Smooth muscle cell (in vitro differentiated cells): ENCODE measurements around the gene OR1L8. TPM values are rescaled to one million over a fixed set of nuclear protein-coding genes. Genes with fewer than 3 reads are reported as not detected.

Source experiments
- DNase-seq: peaks from one replicate; lab custom pipeline; 2025; ENCODE audit not compliant: unreplicated experiment; lab: John Stamatoyannopoulos, UW
- H2AFZ ChIP-seq: fragments of 200-600 bp; sonication (generic); 2 replicates; pipeline ENCODE4 v1.6.0; 2016; ENCODE audit warnings: antibody characterized with exemption, low read depth, mild to moderate bottlenecking
- H3F3A ChIP-seq: fragments of 200-600 bp; sonication (generic); 2 replicates; pipeline ENCODE4 v1.6.0; 2017; ENCODE audit warnings: antibody characterized with exemption, low read depth
- H3K27ac ChIP-seq: fragments of 200-600 bp; sonication (generic); 2 replicates; pipeline ENCODE4 v1.5.1; 2016; ENCODE audit warnings: low read depth, mild to moderate bottlenecking
- H3K27me3 ChIP-seq: fragments of 200-600 bp; sonication (generic); 2 replicates; pipeline ENCODE4 v1.6.1; 2016; ENCODE audit warnings: low read depth, mild to moderate bottlenecking
- H3K36me3 ChIP-seq: fragments of 200-600 bp; sonication (generic); 2 replicates; pipeline ENCODE4 v1.5.1; 2016; ENCODE audit warnings: low read depth
- H3K4me1 ChIP-seq: fragments of 200-600 bp; sonication (generic); 2 replicates; pipeline ENCODE4 v1.5.1; 2016; ENCODE audit warnings: low read depth
- H3K4me2 ChIP-seq: fragments of 200-600 bp; sonication (generic); 2 replicates; pipeline ENCODE4 v1.6.0; 2016; ENCODE audit warnings: mild to moderate bottlenecking
- H3K4me3 ChIP-seq: fragments of 200-600 bp; sonication (generic); 2 replicates; pipeline ENCODE4 v1.5.1; 2016; ENCODE audit warnings: mild to moderate bottlenecking
- H3K79me2 ChIP-seq: fragments of 200-600 bp; sonication (generic); 2 replicates; pipeline ENCODE4 v1.6.0; 2016; ENCODE audit warnings: low read depth, mild to moderate bottlenecking
- H3K9ac ChIP-seq: fragments of 200-600 bp; sonication (generic); 2 replicates; pipeline ENCODE4 v1.6.0; 2016; ENCODE audit warnings: low read depth
- H3K9me3 ChIP-seq: fragments of 200-600 bp; sonication (generic); replicated peaks from 2 replicates; pipeline ENCODE4 v1.5.1; 2016; ENCODE audit warnings: low read depth
- H4K20me1 ChIP-seq: fragments of 200-600 bp; sonication (generic); 2 replicates; pipeline ENCODE4 v1.6.0; 2016; ENCODE audit warnings: low read depth
- CTCF ChIP-seq: fragments of 200-600 bp; sonication (generic); IDR thresholded peaks from 2 replicates; pipeline ENCODE4 v1.5.1; 2017; ENCODE audit warnings: borderline replicate concordance, mild to moderate bottlenecking, antibody characterized with exemption; ENCODE audit not compliant: insufficient read depth, poor library complexity, severe bottlenecking
- WGBS: methylation state at CpG from one replicate; pipeline ENCODE4 v1.1.7; 2016; ENCODE audit warnings: low lambda C conversion rate; 5-methylcytosine and 5-hydroxymethylcytosine counted together
- polyA plus RNA-seq: library from polyadenylated mRNA; unstranded; fragments of >200 nt; fragmentation: Nextera tagmentation; extraction: Ambion mirVana; gene quantifications from 2 replicates; pipeline ENCODE4 v1.2.1, GENCODE V29; 2016
- total RNA-seq: library from RNA; depleted of rRNA; stranded (reverse); fragments of >200 nt; gene quantifications from 2 replicates; pipeline ENCODE4 v1.2.3, GENCODE V29; 2014

Gene OR1L8
- total and polyA plus RNA-seq, 2 experiments from 2014 or later, result not detected

- no peak overlapping the region for H3K4me3 ChIP-seq
- no peak overlapping the region for H3K27ac ChIP-seq
- no peaks in the 10 kb centered on the region for H3F3A ChIP-seq
- H4K20me1 ChIP-seq, result no peaks in the 10 kb centered on the region
- 50% methylated on average over 2 of the region's 2 CpGs for WGBS
- no peaks in the 10 kb centered on the region for H3K4me1 ChIP-seq
- no peak for DNase-seq
- TF ChIP-seq CTCF, result no peak
- no peaks in the 10 kb centered on the region for H3K36me3 ChIP-seq
- no peak overlapping the region for H3K9ac ChIP-seq
- H2AFZ ChIP-seq, result no peak overlapping the region
- H3K4me2 ChIP-seq, result no peak overlapping the region
- H3K27me3 ChIP-seq, result no peaks in the 10 kb centered on the region
- H3K79me2 ChIP-seq, result no peaks in the 10 kb centered on the region
- H3K9me3 ChIP-seq, result peaks cover 3% of the 10 kb centered on the region
Measured at GRCh38 chr9:122572456-122572855, 10.7 kb downstream of the OR1L8 start.

GRCh38 chr9:122567901-122568300, 15.3 kb downstream of the OR1L8 start:
- H3K4me3 ChIP-seq, result no peak overlapping the region
- H3K9ac ChIP-seq, result no peak overlapping the region
- no peaks in the 10 kb centered on the region for H3K79me2 ChIP-seq
- H4K20me1 ChIP-seq, result no peaks in the 10 kb centered on the region
- peaks cover 3% of the 10 kb centered on the region for H3K9me3 ChIP-seq
- TF ChIP-seq CTCF, result no peak
- H3K27ac ChIP-seq, result no peak overlapping the region
- DNase-seq, result no peak
- H3K4me2 ChIP-seq, result no peak overlapping the region
- no peaks in the 10 kb centered on the region for H3K36me3 ChIP-seq
- WGBS, result 74% methylated on average over 4 of the region's 4 CpGs
- no peaks in the 10 kb centered on the region for H3K27me3 ChIP-seq
- no peaks in the 10 kb centered on the region for H3F3A ChIP-seq
- H2AFZ ChIP-seq, result no peak overlapping the region
- H3K4me1 ChIP-seq, result no peaks in the 10 kb centered on the region

GRCh38 chr9:122562134-122562760, 20.9 kb downstream of the OR1L8 start:
- TF ChIP-seq CTCF, result no peak
- Histone ChIP-seq H4K20me1 (no peaks in the 10 kb centered on the region), H3K79me2 (no peaks in the 10 kb centered on the region), H3K27me3 (no peaks in the 10 kb centered on the region), H3K9ac (no peak overlapping the region), H3K36me3 (no peaks in the 10 kb centered on the region), H3K4me3 (no peak overlapping the region), H2AFZ (no peak overlapping the region), H3F3A (no peaks in the 10 kb centered on the region), H3K4me2 (no peak overlapping the region), H3K9me3 (no peaks in the 10 kb centered on the region), H3K4me1 (no peaks in the 10 kb centered on the region), H3K27ac (no peak overlapping the region)
- DNase-seq, result no peak
- 83% methylated on average over 9 of the region's 9 CpGs for WGBS

- Histone ChIP-seq H3K4me2 (no peak overlapping the region), H3K9me3 (no peaks in the 10 kb centered on the region), H3K36me3 (no peaks in the 10 kb centered on the region), H4K20me1 (no peaks in the 10 kb centered on the region), H3K4me3 (no peak overlapping the region), H3F3A (no peaks in the 10 kb centered on the region), H3K9ac (no peak overlapping the region), H2AFZ (no peak overlapping the region), H3K79me2 (no peaks in the 10 kb centered on the region), H3K27me3 (no peaks in the 10 kb centered on the region), H3K27ac (no peak overlapping the region), H3K4me1 (no peaks in the 10 kb centered on the region)
- no peak for TF ChIP-seq CTCF
- DNase-seq, result no peak
- WGBS, result 63% methylated on average over 4 of the region's 4 CpGs
Measured at GRCh38 chr9:122561446-122561845, 21.7 kb downstream of the OR1L8 start.
